IgD-negative memory B cell (primary cell): ENCODE measurements around the gene UHRF1. TPM values are rescaled to one million over a fixed set of nuclear protein-coding genes. Genes with fewer than 3 reads are reported as not detected.
"Not testable (repeated sequence)": the region's sequence is repeated elsewhere in the genome, so short reads cannot be mapped to it uniquely, and the experiment has no call there.

ENCODE experiments used
- H3K27ac Mint-ChIP-seq, 3 donors: one replicate each; pipeline ENCODE4 v1.8.0; 2020 to 2022; ENCODE audit warnings: mild to moderate bottlenecking in 3 of 3, mixed read lengths in 3 of 3, moderate library complexity in 1 of 3
- H3K27me3 Mint-ChIP-seq: one replicate; pipeline ENCODE4 v1.8.0; 2021; ENCODE audit warnings: mixed read lengths
- H3K36me3 Mint-ChIP-seq: one replicate; pipeline ENCODE4 v1.8.0; 2020; ENCODE audit warnings: mild to moderate bottlenecking, mixed read lengths
- H3K4me1 Mint-ChIP-seq, 3 donors: one replicate each; pipeline ENCODE4 v1.8.0; 2020 to 2022; ENCODE audit warnings: mixed read lengths in 3 of 3, mild to moderate bottlenecking in 1 of 3
- H3K4me3 Mint-ChIP-seq, 4 donors: one replicate each; pipeline ENCODE4 v1.8.0; 2020 to 2022; ENCODE audit warnings: mild to moderate bottlenecking in 4 of 4, mixed read lengths in 4 of 4, moderate library complexity in 3 of 4
- H3K9me3 Mint-ChIP-seq, 3 donors: one replicate each; pipeline ENCODE4 v1.8.0; 2020 to 2021; ENCODE audit warnings: mixed read lengths in 3 of 3, mild to moderate bottlenecking in 1 of 3
- polyA plus RNA-seq: library from polyadenylated mRNA; unstranded; fragments of 300-500 nt; fragmentation: Illumina TruSeq; gene quantifications from one replicate; pipeline ENCODE4 v1.2.3, GENCODE V29; 2021

Gene UHRF1
- polyA plus RNA-seq, 1 donor from 2014 or later = not detected

DNA sequence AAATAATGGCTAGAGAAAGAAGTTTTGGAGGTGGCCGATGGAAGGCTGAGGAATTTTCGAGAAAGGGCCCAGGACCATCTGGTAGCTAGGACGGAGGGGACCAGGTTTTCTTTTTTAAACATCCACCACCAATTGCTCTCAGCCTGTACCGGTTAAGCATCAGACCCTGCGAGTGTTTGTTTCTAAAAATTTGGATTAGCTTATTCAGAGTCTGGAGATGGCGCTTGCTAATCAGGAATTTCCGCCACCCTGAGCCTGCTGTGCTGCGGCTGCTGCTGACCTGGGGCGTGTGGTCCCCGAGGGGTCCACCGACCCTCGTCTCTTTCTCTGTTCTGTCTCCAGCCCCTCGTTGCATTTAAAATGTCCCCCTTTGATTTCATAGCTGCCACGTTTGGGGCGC, 2.0 kb downstream of the UHRF1 start:
- peak overlapping the region; percentile 71 to 94 (median 85) for H3K27ac Mint-ChIP-seq
- H3K9me3 Mint-ChIP-seq = no peaks in the 10 kb centered on the region
- H3K4me3 Mint-ChIP-seq = peak overlapping the region; percentile 83 to 97 (median 92)
- H3K36me3 Mint-ChIP-seq = peaks cover 2% of the 10 kb centered on the region
- peaks cover 29 to 37% (median 32%) of the 10 kb centered on the region in 3 donors for H3K4me1 Mint-ChIP-seq
- H3K27me3 Mint-ChIP-seq = no peaks in the 10 kb centered on the region

DNA sequence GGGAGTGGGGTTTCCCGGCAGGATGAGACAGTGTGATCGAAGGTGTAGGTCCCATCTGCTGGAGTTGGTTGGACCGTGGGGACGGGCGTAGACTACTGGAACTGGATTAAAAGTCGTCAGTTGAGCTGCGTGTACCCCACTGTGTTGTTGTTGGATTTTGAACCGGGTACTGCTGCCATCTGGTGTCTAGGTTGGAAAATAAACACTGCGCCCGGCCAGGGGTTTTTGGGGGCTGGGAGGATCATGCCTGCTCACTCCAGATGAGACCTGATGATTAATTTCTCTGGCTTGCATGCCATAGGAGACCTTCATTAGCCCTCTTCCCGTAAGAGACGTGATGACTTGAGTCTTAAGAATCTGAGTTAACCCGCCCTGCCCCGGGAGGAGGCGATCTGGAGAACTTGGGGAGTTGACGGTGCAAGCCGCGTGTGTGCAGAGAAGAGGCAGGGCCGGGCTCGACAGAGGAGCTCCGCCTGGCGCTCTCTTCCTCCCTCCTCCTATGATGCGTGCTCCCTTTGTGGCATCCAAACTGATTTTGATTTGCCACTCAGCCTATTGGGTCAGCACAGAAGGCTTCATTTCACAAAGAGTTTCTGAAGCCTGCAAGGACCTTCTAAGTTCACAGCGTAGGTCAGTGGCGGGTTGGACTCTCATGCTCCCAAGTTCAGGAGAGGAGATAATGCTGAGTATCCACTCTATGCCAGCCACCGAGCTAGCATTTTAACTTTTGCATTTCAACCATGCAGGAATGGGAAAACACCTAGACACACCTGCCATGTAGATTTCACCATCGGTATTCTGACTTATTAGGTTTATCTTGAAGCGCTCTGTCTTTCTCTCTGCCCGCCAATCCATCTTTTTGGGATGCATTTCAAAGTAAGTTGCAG, 2.7 kb downstream of the UHRF1 start:
- Mint-ChIP-seq H3K4me1 (peaks cover 33 to 44% (median 35%) of the 10 kb centered on the region in 3 donors), H3K27me3 (no peaks in the 10 kb centered on the region), H3K36me3 (peaks cover 5% of the 10 kb centered on the region), H3K4me3 (peak overlapping the region; percentile 83 to 97 (median 92)), H3K27ac (peak overlapping the region; percentile 71 to 94 (median 85)), H3K9me3 (no peaks in the 10 kb centered on the region)

DNA sequence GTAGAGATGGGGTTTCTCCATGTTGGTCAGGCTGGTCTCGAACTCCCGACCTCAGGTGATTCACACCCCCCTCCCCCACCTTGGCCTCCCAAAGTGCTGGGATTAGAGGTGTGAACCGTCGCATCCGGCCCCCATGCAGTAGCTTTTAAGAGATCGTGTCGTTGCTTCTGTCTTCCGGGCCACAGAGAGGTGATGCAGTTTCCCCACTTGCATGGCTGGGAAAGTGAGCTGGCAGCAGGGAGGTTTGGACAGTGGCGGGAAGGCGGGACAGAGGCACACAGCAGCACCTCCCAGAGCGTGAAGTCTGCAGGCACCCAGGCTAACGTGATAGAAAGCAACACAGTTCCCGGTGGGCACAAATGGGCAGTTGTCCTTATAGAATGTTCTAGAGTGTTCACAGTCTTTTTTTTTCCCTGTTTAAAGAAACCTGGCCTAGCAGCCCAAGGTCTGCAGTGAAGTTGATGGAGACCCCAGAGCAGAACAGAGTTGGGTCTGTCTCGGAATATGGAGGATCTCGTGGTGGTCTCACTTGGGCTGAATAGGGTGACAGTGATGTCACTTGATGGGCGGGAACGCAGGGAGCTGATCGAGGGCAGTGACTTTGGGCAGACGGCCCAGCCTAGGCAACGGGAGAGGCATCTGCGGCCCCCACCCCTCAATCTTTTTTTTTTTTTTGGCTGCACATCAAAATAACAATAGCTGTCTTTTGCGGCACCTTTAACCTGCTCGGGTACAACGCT, 4.9 kb downstream of the UHRF1 start:
- peak overlapping the region; percentile 96 to 100 (median 100) for H3K4me3 Mint-ChIP-seq
- peaks cover 31 to 41% (median 35%) of the 10 kb centered on the region in 3 donors for H3K4me1 Mint-ChIP-seq
- peak overlapping the region in 2 of 3 donors; percentile 60 to 86 for H3K27ac Mint-ChIP-seq
- peaks cover 3% of the 10 kb centered on the region for H3K36me3 Mint-ChIP-seq
- H3K9me3 Mint-ChIP-seq = no peaks in the 10 kb centered on the region
- H3K27me3 Mint-ChIP-seq = no peaks in the 10 kb centered on the region

DNA sequence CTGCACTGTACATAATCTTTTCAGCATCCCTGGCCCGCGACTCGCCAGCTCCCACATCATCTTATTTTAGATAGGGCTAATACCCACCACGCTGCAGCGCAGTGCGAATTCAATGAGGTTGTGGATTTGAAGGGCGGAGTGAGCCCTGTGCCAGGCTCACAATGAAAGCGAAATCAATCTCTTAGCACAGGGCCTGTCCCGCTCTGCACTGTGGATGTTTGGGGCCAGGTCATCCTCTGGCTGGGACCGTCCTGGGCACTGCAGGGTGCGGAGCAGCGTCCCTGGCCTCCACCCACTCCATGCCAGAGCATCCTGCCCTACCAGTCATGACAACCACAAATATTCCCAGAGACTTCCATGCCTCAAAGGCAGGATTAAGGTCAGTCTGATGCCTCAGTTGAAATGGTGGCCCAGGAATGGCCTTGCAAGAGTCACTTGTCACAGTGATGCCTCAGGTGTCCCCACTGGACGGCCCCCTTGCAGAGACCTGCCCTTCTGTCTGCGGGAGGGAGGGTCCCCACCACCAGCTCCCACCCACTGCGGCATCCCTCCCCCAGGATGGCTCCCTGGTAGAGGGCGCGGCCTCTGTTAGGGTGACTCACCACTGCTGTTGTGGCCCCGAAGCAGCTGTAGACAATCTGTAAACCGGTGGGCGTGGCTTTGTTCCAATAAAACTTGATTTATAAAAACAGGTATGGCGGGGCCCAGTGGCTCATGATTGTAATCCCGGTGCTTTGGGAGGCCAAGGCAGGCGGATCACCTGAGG, 5.6 kb downstream of the UHRF1 start:
- H3K4me1 Mint-ChIP-seq = peaks cover 31 to 41% (median 35%) of the 10 kb centered on the region in 3 donors
- H3K27me3 Mint-ChIP-seq = no peaks in the 10 kb centered on the region
- peaks cover 3% of the 10 kb centered on the region for H3K36me3 Mint-ChIP-seq
- H3K27ac Mint-ChIP-seq = peak overlapping the region; percentile 60 to 96 (median 67)
- no peaks in the 10 kb centered on the region for H3K9me3 Mint-ChIP-seq
- H3K4me3 Mint-ChIP-seq = peak overlapping the region; percentile 96 to 100 (median 100)

DNA sequence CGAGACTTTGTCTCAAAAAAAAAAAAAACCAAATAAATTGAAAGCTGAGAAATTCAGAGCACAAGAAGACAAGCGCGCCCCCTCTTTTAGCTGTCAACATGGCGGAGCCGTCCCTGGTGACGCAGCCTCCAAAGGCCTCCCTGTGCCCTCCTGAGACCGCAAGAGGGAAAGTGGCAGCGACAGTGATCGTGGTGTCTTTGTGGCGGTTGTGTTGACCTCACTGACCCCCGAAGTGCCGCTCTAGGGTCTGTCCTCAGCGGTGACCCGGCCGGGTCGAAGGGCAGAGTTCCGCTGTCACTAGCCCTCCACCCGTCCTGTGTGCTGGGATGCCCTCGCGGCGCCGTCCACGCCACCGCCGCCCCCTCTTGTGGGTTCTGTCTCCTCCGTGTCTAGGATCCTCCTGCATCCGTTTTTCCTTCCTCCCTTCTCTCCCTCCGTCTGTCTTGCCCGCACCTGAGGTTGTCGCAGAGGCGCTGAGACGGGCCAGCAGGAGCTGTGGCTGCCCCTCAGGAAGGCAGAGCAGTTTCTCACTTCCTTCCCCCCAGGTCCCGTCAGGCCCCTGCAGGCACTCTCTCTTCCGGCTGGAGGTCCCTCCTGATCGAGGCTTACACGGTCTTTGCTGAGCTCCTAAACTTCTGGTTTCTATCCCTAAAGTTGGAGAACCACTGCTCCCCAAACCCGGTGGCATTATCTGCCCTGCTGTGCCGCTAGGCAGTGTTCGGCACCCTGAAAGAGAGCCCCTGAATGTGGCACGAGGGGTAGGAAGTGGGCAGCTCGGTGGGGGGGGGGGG, 7.2 kb downstream of the UHRF1 start:
- H3K36me3 Mint-ChIP-seq = peaks cover 3% of the 10 kb centered on the region
- H3K4me3 Mint-ChIP-seq = peak overlapping the region; percentile 96 to 100 (median 100)
- peaks cover 27 to 30% (median 29%) of the 10 kb centered on the region in 3 donors for H3K4me1 Mint-ChIP-seq
- no peaks in the 10 kb centered on the region for H3K9me3 Mint-ChIP-seq
- peak overlapping the region; percentile 80 to 100 (median 96) for H3K27ac Mint-ChIP-seq
- H3K27me3 Mint-ChIP-seq = no peaks in the 10 kb centered on the region

DNA sequence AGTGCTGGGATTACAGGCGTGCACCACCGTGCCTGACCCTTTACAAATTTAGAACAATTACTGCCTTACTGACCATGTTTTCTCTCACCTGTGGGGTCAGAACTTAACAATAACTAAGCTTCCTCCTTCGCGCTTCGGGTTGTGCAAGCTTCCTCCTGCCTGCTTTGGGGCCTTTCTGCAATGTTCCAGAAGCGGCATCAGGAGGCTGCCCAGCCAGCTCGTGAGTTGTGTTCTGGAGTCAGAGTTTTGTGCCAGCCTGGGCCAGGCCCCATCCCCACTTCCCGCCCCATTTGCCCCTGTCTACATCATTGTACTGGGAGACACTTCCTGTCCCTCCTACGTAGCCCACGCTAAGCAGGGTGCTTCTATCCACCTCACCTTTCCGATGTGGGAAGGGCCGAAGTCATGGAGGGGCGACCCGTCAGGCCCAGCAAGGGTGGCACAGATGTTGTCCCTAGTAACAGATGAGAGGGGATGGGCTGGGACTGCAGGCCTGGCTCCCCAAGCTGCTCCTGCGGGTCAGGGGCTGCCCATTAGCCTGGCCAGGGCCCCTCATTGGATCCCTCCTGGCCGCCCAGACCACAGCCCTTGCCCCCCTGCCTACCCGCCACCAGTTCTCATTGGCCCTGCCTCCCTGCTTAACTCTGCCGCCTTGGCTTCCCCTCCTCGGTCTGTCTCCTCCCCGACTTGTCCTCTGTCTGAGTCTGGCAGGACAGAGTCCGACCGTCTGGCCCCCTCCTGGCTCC, 13.4 kb downstream of the UHRF1 start:
- H3K36me3 Mint-ChIP-seq = no peaks in the 10 kb centered on the region
- no peak overlapping the region for H3K27ac Mint-ChIP-seq
- H3K4me1 Mint-ChIP-seq = no peaks in the 10 kb centered on the region
- H3K4me3 Mint-ChIP-seq = no peak overlapping the region
- no peaks in the 10 kb centered on the region for H3K9me3 Mint-ChIP-seq
- no peaks in the 10 kb centered on the region for H3K27me3 Mint-ChIP-seq

DNA sequence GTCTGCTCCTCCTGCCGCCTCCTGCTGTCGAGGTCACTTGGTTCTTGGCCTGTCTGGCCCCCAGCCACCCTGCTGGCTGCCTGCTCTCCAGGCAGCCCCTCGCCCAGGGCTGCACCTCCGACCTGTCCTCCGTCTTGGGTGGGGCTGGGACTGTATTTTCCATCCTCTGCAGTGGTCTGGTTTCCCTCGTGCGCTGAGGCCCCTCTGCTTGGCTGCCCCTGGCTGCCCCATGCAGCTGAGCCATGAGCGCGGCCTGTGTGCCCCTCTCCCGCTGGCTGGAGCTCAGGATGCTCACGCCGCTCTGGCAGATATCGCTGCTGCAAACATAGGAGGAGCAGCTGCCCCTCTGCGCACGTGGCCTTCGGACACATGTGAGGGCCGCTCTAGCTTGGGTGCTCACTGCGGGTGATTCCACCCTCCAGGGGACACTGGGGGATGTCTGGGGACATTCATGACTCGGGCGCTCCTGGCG, 14.0 kb downstream of the UHRF1 start:
- H3K4me3 Mint-ChIP-seq = no peak overlapping the region
- no peaks in the 10 kb centered on the region for H3K27me3 Mint-ChIP-seq
- H3K4me1 Mint-ChIP-seq = no peaks in the 10 kb centered on the region
- H3K36me3 Mint-ChIP-seq = no peaks in the 10 kb centered on the region
- H3K9me3 Mint-ChIP-seq = no peaks in the 10 kb centered on the region
- H3K27ac Mint-ChIP-seq = no peak overlapping the region

DNA sequence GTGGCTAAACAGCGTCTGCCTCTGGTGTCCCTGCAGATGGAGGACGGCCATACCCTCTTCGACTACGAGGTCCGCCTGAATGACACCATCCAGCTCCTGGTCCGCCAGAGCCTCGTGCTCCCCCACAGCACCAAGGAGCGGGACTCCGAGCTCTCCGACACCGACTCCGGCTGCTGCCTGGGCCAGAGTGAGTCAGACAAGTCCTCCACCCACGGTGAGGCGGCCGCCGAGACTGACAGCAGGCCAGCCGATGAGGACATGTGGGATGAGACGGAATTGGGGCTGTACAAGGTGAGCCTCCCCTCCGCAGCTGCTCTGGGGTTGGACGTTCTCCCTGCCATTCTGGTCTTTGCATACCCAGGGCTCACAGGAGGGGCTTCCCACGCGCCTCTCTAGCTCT, 19.9 kb downstream of the UHRF1 start:
- H3K36me3 Mint-ChIP-seq = no peaks in the 10 kb centered on the region
- no peaks in the 10 kb centered on the region for H3K4me1 Mint-ChIP-seq
- no peak overlapping the region for H3K4me3 Mint-ChIP-seq
- H3K27me3 Mint-ChIP-seq = no peaks in the 10 kb centered on the region
- H3K9me3 Mint-ChIP-seq = no peaks in the 10 kb centered on the region
- H3K27ac Mint-ChIP-seq = no peak overlapping the region

DNA sequence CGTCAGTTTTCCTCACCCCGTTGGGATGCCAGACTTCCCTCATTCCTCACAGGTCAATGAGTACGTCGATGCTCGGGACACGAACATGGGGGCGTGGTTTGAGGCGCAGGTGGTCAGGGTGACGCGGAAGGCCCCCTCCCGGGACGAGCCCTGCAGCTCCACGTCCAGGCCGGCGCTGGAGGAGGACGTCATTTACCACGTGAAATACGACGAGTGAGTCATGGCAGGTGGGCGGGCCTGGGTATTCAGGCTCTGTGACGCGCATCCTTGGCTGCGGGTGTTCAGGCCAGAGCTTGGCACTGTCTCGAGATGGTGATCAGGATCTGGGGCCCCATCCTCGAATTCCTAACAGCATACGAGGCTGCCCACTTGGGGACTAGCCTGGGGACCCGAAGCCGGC, 21.4 kb downstream of the UHRF1 start:
- H3K4me1 Mint-ChIP-seq = no peaks in the 10 kb centered on the region
- no peak overlapping the region for H3K27ac Mint-ChIP-seq
- H3K27me3 Mint-ChIP-seq = no peaks in the 10 kb centered on the region
- no peak overlapping the region for H3K4me3 Mint-ChIP-seq
- H3K9me3 Mint-ChIP-seq = no peaks in the 10 kb centered on the region
- H3K36me3 Mint-ChIP-seq = no peaks in the 10 kb centered on the region

DNA sequence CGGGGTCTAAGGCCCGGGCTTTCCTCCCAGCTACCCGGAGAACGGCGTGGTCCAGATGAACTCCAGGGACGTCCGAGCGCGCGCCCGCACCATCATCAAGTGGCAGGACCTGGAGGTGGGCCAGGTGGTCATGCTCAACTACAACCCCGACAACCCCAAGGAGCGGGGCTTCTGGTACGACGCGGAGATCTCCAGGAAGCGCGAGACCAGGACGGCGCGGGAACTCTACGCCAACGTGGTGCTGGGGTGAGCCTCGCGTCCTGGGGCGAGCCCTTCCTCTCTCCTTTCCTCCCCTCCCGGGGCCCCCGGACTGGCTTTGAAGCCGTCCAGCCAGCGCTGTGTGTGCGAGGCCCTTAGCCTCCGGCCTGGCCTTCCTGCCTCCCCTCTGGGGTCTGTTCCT, 23.4 kb downstream of the UHRF1 start:
- Mint-ChIP-seq H3K36me3 (no peaks in the 10 kb centered on the region), H3K27ac (no peak overlapping the region), H3K9me3 (no peaks in the 10 kb centered on the region), H3K4me1 (no peaks in the 10 kb centered on the region), H3K4me3 (no peak overlapping the region), H3K27me3 (no peaks in the 10 kb centered on the region)

DNA sequence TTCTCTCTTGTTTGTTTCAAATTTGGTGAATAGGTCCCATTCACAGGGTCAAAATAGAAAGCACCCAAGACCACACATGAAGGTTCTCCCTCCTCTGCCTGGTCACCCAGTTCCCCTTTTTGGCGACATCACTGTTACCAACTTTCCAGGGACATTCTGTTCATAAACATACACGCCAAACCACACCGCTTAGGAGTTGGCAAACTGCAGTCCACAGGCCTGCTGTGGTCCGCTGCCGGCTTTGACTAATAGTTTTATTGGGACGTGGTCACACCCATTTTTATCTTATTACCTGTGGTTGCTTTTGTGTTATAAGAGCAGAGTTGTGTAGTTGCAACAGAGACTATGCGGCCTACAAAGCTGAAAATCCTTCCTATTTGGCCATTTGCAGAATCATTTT, 24.2 kb downstream of the UHRF1 start:
- no peak overlapping the region for H3K27ac Mint-ChIP-seq
- H3K4me1 Mint-ChIP-seq = no peaks in the 10 kb centered on the region
- no peaks in the 10 kb centered on the region for H3K27me3 Mint-ChIP-seq
- H3K36me3 Mint-ChIP-seq = no peaks in the 10 kb centered on the region
- peak overlapping the region in 1 of 4 donors; percentile 71 for H3K4me3 Mint-ChIP-seq
- no peaks in the 10 kb centered on the region for H3K9me3 Mint-ChIP-seq

DNA sequence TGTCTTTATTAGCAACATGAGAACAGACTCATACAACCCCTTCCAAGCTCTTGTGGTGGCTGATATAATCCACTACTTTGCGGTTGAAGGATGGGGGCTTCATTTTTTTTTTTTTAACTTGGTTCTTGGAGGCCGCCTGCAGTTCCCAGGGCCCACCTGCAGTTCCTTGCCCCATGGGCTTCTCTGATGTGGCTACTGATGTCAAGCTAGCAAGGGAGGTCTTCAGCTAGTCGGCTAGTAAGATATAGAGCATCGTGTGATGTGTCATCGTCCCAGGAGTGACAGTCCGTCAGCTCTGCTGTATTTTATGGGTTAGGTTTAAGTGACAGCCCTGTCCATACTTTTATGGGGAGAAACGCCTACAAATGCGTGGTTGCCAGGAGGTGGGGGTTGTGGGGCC, 26.1 kb downstream of the UHRF1 start:
- no peak overlapping the region for H3K27ac Mint-ChIP-seq
- H3K36me3 Mint-ChIP-seq = no peaks in the 10 kb centered on the region
- no peaks in the 10 kb centered on the region for H3K27me3 Mint-ChIP-seq
- H3K9me3 Mint-ChIP-seq = no peaks in the 10 kb centered on the region
- H3K4me1 Mint-ChIP-seq = peaks cover 0 to 2% (median 0%) of the 10 kb centered on the region in 3 donors
- no peak overlapping the region for H3K4me3 Mint-ChIP-seq

DNA sequence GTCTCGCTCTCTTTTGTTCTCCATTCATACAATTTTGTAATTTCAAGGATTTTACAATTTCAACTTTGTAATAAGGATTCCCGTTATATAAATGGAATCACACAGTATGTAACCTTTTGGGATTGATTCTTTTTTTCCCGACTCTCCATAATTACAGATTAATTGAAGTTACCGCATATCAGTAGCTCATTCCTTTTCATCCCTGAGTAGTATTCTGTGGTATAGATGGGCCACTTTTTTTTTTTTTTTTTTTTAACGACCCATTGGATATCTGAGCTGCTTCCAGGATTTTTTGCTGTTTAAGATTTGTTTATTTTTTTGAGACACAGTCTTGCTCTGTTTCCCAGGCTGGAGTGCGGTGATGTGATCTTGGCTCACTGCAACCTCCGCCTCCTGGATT, 27.8 kb downstream of the UHRF1 start:
- no peaks in the 10 kb centered on the region for H3K27me3 Mint-ChIP-seq
- H3K9me3 Mint-ChIP-seq = no peaks in the 10 kb centered on the region
- no peaks in the 10 kb centered on the region for H3K36me3 Mint-ChIP-seq
- peak overlapping the region in 1 of 3 donors; percentile 10 for H3K27ac Mint-ChIP-seq
- peaks cover 0 to 2% (median 0%) of the 10 kb centered on the region in 3 donors for H3K4me1 Mint-ChIP-seq
- H3K4me3 Mint-ChIP-seq = no peak overlapping the region

DNA sequence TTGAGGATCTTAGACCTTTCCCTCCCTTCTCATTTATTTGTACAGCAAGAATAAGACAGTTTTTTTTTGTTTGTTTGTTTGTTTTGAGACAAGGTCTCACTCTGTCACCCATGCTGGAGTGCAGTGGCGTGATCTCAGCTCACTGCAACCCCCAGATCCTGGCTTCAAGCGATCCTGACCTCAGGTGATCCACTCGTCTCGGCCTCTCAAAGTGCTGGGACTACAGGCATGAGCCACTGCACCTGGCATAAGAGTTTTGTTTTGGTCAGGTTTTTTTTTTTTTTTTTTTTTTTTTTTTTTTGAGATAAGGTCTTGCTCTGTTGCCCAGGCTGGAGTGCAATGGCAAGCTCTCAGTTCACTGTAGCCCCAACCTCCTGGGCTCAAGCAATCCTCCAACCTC, 29.2 kb downstream of the UHRF1 start:
- H3K27me3 Mint-ChIP-seq, H3K4me1 Mint-ChIP-seq, H3K4me3 Mint-ChIP-seq, H3K36me3 Mint-ChIP-seq, H3K9me3 Mint-ChIP-seq: not testable (repeated sequence)
- peak overlapping the region in 1 of 3 donors; percentile 4 for H3K27ac Mint-ChIP-seq
